ENCODE results near the gene DPP7. TPM values are rescaled to one million over a fixed set of nuclear protein-coding genes. Genes with fewer than 3 reads are reported as not detected.

The DPP7 gene
- total and polyA plus RNA-seq, 10 of the 15 experiments (the other 5 are each of a cell fraction or from before 2014, with no cell fraction given) = 0.68 to 245 (median 106) TPM

GRCh38 chr9:137138058-137138721, 23.7 kb upstream of the DPP7 start:
- Histone ChIP-seq H3K36me3 (ENCODE audit: control insufficient read depth in 2 of 2, insufficient read depth in 2 of 2, low read length in 1 of 2) (no peaks in the 10 kb centered on the region), H3K4me2 (ENCODE audit: control insufficient read depth, insufficient read depth) (no peak overlapping the region), H2AFZ (ENCODE audit: control insufficient read depth, low read depth, low read length) (no peak overlapping the region), H4K20me1 (ENCODE audit: control insufficient read depth, insufficient read depth) (no peaks in the 10 kb centered on the region), H3K79me2 (ENCODE audit: control insufficient read depth, insufficient read depth, low read length) (no peaks in the 10 kb centered on the region), H3K27ac (ENCODE audit: control insufficient read depth, insufficient read depth) (no peak overlapping the region), H3K4me3 (no peak overlapping the region), H3K4me1 (ENCODE audit: control insufficient read depth, insufficient read depth, low read length) (no peaks in the 10 kb centered on the region), H3K27me3 (replicated peaks in 1 of 2; ENCODE audit: control insufficient read depth in 2 of 2, insufficient read depth in 2 of 2, low read length in 1 of 2) (peaks cover 10 to 14% of the 10 kb centered on the region in 2 experiments), H3K9ac (ENCODE audit: control insufficient read depth, insufficient read depth, low read length) (no peak overlapping the region), H3K9me3 (replicated peaks; ENCODE audit: control insufficient read depth, insufficient read depth, low read length) (no peaks in the 10 kb centered on the region; the same call in 2 of the 3 replicates)
- in situ Hi-C loops (cut with MboI) = no loop called here
- ATAC-seq (peak; percentile 57), DNase-seq (ENCODE audit: low read depth, low spot score) (no peak), FAIRE-seq (no peak)
- TF ChIP-seq CHD2 (IDR thresholded peaks at IDR 0.05; ENCODE audit: borderline replicate concordance, low read depth, low read length) = no peak
- no peak for TF ChIP-seq USF1 (IDR thresholded peaks at IDR 0.05; ENCODE audit: borderline replicate concordance, extremely low read length, insufficient read depth, low read depth, low read length)
- TF ChIP-seq MEF2B (IDR thresholded peaks at IDR 0.05; ENCODE audit: partially characterized antibody, poor library complexity, severe bottlenecking) = no peak
- ChIA-PET POLR2A (interaction anchor here (3.1 kb wide), 1 partner anchor 11 kb away, joined by 8 read pairs; no protein-coding TSS in a partner anchor), CTCF (interaction anchor here (0.9 to 1.7 kb wide), 2 partner anchors 8 to 20 kb away, joined by 3 to 4 read pairs; no protein-coding TSS in a partner anchor), SMC1A (ENCODE audit: uncharacterized antibody, unreplicated experiment) (no interaction called here), RAD21 (ENCODE audit: unreplicated experiment) (no interaction called here)
- no TSS peak for BruUV-seq (replicated peaks)
- WGBS (ENCODE audit: insufficient coverage, insufficient replicate concordance, low lambda C conversion rate, missing lambda C conversion rate) = 12% methylated on average over 25 of the region's 25 CpGs
- intact Hi-C loops (cut with micrococcal nuclease; ENCODE audit: unreplicated experiment) = no loop called here
